ENCODE data around the gene CTRL.

- TF ChIP-seq TAF1 (IDR thresholded peaks at IDR 0.05; ENCODE audit: low read depth, low read length) (no peak), POLR2AphosphoS5 (IDR thresholded peaks at IDR 0.05; ENCODE audit: low read depth, low read length) (no peak), PAX5 (IDR thresholded peaks at IDR 0.05; ENCODE audit: insufficient read depth, low read length, severe bottlenecking) (no peak)
These were observed 48.5 kb upstream of the CTRL start, which contains the start of gene DPEP3 for GRCh38 chr16:67979955-67980678.
